HG03095 (cell line): ENCODE measurements around the gene IL36B.

Source experiments
- ATAC-seq: cut with Tn5 transposase; IDR thresholded peaks from one replicate; pipeline ENCODE4 v1.9.1; 2021; ENCODE audit warnings: moderate library complexity; ENCODE audit not compliant: unreplicated experiment

IL36B gene

GRCh38 chr2:113076954-113077669 is 24.4 kb upstream of the IL36B start:
- ATAC-seq: no peak

- no peak for ATAC-seq
Observed at GRCh38 chr2:113075600-113075999, 22.9 kb upstream of the IL36B start.

- ATAC-seq: no peak
Observed at GRCh38 chr2:113075030-113075429, 22.4 kb upstream of the IL36B start.

GRCh38 chr2:113073325-113073834 is 20.7 kb upstream of the IL36B start:
- no peak for ATAC-seq

- ATAC-seq: no peak
Observed at GRCh38 chr2:113072584-113072983, 19.9 kb upstream of the IL36B start.

GRCh38 chr2:113070606-113070975 is 17.9 kb upstream of the IL36B start:
- ATAC-seq: no peak

GRCh38 chr2:113069676-113070605 is 17.3 kb upstream of the IL36B start:
- no peak for ATAC-seq

GRCh38 chr2:113068706-113069485 is 16.2 kb upstream of the IL36B start:
- no peak for ATAC-seq

- no peak for ATAC-seq
Observed at GRCh38 chr2:113068249-113068648, 15.6 kb upstream of the IL36B start.

GRCh38 chr2:113067681-113068080 is 15.0 kb upstream of the IL36B start, which contains the start of gene IL1F10:
TSS of gene IL1F10 (plus strand) at chr2:113067970. CDS start at chr2:113072739, 4,769 bp downstream.
- ATAC-seq: no peak

- ATAC-seq: no peak
Observed at GRCh38 chr2:113064898-113065297, 12.2 kb upstream of the IL36B start.

GRCh38 chr2:113064281-113064680 is 11.6 kb upstream of the IL36B start:
- ATAC-seq: no peak

GRCh38 chr2:113061896-113062770 is 9.5 kb upstream of the IL36B start:
- ATAC-seq: no peak

GRCh38 chr2:113061241-113061640 is 8.6 kb upstream of the IL36B start:
- ATAC-seq: no peak

GRCh38 chr2:113060796-113061195 is 8.1 kb upstream of the IL36B start:
- no peak for ATAC-seq

- ATAC-seq: no peak
Observed at GRCh38 chr2:113060396-113060795, 7.7 kb upstream of the IL36B start.

- ATAC-seq: no peak
Observed at GRCh38 chr2:113058998-113059960, 6.6 kb upstream of the IL36B start, which contains the start of gene IL36RN. TSS of gene IL36RN (plus strand) at chr2:113059198. CDS start at chr2:113059439, 241 bp downstream.

- no peak for ATAC-seq
Observed at GRCh38 chr2:113058411-113058994, 5.8 kb upstream of the IL36B start.
